HG03025 (cell line): ENCODE results near the gene PCID2.

Source experiments
- ATAC-seq: cut with Tn5 transposase; IDR thresholded peaks from one replicate; pipeline ENCODE4 v1.9.1; 2021; ENCODE audit warnings: mild to moderate bottlenecking, moderate library complexity; ENCODE audit not compliant: unreplicated experiment, low FRiP score

Gene PCID2

DNA sequence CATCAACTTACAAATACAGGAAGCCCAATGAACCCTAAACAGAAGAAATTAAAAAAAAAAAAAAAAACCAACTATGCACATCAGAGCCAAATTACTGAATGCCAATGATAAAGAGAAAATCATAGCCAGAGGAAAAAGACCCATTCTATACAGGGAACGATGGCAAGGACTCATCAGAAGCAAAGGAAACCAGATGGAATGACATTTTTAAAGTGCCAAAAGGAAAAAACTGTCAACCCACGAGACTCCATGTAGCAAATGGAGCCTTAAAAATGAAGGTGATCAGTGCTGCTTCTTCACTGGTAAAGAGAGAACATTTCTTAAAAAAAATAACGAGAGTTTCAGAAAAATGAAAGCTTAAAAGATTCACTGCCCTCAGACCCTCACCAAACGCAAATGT lies 18.3 kb downstream of the PCID2 start:
- ATAC-seq: no peak

DNA sequence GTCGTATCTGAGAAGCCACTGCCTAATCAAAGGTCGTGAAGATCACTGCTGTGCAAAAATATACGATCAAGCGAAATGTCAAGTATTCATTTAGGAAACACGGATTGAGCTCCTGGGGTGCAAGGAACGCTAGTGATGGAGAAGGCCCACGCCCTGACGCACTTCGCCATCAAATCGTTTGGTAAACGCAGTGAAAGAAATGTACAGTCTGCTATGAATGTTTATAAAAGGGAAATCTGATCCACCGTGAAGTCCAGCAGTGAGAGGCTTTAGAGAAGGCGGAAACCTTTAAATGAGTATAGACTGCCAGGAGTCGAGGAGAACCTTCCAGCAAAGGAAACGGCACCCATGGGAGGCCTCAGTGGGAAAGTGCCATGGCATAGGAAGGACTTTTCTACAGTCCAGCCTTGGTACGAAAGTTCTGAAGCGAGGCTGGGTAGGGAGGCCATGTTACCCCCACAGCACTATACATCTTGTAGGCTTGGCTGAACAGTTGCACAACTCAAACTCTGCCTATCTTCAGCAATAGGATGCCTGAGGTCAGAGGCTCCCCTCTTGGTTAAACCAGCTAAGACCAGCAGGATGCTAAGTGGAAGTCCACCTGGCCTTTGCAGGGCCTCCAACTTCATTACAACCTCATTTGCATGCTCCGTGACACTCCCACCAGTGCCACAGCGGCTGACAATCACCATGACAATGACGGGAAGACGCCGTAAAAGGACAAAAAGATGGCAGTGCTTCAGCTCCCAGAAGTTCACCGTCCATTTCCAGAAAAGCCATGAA lies 20.4 kb downstream of the PCID2 start:
- no peak for ATAC-seq

DNA sequence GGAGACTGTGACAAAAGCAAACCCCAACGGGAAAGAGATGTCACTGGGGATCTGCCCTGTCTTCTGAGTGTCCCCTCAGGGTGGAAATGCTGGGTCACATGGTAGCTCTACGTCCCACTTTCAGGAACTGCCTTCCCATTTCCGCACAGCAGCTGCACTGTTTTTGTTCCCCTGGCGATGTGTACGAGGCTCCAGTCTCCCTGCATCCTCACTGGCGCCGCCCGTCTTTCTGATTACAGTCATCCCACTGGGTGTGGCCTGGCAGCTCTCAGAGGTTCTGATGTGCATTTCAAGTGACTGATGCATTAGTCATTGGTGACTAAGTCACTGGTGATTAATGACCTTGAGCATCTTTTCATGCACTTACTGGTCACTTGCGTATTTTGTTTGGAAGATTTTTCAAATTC lies 21.2 kb downstream of the PCID2 start:
- no peak for ATAC-seq

DNA sequence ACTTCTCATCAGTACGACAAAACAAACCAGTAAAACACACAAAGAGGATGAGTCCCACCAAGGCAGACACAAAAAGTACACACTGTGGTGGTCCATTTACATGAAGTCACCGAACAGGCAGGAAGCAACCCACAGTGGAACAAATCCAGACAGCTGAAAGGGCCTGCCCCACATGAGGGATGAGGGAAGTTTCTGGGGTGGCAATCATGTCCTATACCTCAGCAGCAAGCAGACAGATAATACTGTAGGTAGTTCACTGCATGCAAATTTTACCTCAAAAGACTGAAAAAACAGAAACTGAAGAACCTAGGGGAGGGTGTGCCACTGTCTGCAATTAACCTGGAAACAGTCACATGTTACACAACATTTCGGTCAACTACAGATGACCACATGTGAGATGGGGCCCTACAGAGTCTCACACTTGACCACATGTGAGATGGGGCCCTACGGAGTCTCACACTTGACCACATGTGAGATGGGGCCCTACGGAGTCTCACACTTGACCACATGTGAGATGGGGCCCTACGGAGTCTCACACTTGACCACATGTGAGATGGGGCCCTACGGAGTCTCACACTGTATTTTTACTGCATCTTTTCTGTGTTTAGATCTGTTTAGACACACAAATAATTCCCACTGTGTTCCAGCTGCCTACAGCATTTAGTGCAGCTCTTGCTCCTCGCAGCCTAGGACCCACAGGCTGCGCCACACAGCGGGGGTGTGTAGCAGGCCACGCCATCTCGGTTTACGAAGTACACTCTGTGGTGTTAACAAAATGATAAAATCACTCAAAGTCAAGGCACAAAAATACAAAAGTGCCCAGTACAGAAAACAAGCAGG lies 22.2 kb downstream of the PCID2 start:
- ATAC-seq: peak; percentile 87

DNA sequence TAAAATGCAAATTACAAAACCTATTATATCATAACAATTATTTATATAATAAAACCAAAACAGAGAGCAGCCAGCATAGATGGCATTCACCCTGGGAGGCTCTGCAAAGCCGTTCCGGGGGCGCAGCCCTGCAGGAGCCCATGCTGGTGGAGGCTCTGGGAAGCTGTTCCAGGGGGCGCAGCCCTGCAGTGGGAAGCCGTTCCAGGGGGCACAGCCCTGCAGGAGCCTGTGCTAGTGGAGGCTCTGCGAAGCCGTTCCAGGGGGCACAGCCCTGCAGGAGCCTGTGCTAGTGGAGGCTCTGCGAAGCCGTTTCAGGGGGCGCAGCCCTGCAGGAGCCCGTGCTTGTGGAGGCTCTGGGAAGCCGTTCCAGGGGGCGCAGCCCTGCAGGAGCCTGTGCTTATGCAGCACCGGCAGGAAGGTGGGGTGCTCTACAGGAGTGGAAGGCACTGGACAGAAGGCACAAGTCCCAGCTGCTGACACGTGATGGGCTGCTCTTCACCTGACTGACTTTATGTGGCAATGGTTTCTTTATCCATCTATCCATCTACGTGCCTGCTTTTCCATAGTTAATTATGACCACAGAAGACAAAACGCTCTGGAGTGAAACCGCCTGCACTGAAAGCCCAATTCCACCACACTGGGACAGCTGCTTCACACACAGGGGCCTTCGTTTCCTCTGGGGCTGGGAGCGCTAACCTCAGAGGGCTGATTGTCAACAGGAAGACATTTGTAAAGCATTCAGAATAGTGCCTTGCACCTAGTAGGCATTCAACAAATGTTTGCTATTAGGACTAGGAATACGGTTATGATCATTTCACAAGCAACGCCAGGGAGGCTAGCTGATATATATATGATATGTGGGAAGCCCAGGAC lies 23.7 kb downstream of the PCID2 start:
- no peak for ATAC-seq

DNA sequence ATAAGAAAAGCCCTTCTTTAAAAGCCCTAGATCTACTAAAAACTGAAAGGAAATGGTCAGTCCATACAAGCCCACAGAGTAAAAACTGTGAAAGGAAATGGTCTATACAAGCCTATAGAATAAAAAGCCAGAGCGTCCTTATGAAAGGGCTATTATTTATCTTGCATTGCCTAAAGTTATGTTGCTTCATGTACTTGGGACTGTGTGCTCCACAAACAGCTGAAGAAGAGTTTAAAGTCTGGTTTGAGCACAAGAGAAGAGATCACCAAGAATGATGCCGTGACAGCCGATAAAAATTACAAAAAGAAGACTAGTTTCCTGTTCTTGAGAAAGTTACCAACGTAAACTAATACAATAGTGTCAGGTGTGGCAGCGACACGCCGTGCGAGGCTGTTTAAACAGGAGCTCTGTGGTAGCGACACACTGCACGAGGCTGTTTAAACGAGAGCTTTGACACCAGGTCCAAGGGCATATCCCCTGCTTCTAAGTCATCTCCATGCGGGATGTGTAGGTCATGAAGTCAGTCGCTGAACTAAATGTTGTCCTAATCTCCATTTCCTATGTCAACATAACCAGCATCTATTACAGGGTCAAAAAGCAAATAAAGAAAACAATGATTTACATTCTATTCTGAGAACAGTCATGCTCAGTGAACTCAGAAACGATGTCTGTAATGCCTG lies 24.9 kb downstream of the PCID2 start:
- ATAC-seq: no peak

DNA sequence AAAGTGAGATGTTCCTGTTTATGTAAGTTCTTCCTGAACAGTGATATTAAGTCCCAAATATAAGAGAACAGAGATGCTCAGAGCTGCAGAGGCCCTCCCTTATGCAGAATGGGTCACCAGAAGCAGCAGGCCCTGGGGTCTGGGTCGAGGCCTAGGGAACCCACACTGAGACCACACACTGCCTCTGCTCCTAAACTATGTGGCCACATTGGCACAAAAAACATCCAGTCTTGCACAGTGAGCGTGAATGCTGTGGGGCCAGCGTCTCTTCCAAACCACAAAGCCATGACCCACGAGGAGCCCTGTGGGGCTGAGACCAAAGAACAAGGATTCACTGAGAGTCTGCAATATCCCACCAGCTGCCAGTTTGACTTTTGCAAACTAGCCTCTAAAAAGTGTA lies 26.4 kb downstream of the PCID2 start:
- no peak for ATAC-seq

DNA sequence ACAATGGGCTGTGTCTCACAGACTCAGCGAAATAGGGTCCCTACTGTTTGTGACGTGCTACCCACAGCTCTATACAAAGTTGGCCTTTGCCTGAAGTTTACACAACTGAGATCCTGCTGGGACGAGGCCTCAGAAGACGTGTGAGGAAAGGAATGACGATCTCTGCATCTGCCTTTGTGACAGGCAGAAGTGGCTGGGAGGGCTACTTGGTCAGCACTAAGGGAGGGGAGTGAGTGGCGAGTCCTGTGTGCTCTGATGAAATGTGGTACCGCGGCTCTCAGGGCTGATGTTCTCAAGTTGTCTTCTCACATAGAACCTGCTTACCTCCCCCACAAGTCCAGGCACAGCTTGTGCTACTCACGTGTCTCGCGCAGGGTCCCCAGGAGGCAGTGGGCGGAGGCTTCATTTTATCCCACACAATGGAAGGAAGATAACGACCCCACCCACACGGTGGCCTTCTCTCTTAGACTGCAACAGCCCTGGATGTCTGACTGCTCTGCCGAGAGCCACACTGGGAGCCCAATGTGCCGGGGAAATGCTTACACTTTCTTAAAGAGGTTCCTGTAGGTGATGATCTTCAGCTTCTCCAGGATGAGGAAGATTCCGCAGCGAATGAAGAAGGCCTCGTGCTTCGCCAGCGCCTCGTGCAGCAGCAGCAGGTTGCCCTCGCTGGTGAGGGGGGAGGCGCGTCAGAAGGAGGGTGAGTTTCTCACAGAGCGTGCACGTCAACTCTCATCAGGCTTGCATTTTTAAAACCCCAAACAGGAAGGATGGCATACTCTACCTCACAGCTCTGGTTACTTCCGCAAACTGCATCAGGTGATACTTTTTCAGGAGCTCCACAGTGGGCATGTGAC lies 28.9 kb downstream of the PCID2 start:
- ATAC-seq: no peak

DNA sequence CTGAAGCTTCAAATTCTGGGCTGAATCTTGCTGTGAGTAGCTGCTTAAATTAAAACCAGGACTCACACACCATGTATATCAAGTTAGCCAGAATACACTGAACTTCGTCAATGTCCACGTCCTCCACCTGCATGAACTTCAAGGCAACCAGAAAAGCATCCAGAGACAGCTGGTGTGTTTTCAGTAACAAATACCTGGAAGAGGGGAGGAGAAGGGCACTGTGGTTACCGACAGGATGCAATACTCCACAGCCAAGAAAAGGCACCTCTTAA lies 29.6 kb downstream of the PCID2 start:
- no peak for ATAC-seq

DNA sequence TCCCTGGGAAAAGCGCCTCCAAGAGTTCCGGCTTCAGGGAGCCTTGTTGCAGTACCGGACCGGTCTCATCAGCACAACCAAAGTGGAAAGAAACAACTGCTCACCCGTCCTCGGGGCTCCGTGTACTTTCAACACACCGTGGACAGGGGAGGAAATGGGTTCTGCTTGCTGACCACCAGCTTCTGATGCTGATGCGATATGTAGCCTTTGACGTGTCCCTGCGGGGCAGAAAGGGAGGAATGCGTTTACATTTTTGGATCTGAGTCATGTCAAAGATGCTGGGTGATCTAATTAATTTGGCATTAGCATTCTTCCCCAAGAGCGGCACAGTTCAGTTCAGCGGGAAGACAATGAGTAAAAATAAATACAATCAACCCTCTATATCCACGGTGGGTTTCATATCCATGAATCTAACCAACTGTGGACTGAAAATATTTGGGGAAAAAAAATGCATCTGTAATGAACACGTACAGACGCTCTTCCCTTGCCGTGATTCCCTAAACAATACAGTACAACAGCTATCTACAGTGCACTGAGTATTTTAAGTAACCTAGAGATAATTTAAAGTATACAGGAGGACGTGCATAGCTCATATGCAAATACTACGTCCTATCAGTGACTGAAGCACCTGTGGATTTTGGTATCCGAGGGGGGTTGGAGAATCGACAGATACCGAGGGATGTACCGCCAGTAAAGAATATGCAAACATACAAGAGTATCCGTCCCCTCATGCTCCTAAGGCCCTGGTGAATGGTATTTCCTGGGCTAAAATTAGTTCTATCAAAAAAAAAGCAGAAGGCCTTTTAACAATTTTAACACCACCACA lies 30.2 kb downstream of the PCID2 start:
- ATAC-seq: no peak

DNA sequence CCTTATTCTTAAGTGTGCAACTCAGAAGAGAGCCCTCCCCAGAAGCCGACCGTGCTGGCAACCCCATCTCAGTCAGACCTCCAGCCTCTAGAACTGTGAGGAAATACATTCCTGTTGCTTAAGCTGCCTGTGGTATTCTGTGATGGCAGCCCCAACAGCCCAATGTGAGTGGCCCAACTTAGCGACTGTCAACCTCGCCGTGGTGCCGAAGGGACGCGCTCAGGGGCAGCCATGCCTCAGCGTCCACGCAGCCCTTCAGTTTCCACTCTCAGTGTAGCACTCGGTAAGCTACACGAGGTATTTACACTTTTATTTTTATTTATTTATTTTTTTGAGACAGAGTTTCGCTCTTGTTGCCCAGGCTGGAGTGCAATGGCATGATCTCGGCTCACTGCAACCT lies 31.6 kb downstream of the PCID2 start:
- ATAC-seq: no peak

DNA sequence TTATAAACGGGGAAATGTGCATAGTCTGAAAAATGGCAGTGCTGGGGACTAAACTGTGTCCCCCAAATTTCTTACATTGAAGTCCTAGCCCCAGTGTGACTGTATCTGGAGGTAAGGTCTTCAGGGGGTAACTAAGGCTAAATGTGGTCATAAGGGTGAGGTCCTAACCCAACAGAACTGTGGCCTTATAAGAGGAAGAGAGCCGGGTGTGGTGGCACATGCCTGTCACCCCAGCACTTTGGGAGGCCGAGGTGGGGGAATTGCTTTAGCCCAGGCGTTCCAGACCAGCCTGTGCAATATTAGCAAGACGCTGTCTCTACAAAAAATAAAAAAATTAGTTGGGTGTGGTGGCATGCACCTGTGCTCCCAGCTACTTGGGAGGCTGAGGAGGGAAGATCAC lies 32.2 kb downstream of the PCID2 start:
- no peak for ATAC-seq

DNA sequence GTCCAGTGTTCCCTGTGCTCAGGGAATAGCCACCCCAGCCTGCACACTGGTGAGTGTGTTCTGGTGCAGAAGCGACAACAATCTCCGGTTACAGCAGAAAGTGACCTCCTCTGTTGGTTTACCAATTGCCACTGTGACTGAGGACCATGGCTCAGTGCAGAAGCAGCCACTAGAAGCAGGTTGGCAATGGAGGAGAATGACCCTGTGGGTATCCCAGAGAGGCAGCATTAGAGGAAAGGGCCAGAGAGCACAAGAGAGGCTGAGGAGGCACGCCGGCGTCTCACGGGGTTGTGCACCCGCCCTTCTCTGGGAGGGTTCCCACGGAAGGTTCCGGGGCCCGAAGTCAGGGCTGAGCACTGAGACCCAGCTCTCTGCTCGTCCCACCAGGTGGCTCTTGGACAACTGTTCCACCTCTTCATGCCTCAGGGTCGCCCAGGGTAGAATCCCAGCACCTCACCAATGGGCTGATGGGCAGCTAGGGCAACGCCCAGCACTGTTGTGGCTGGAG lies 36.0 kb downstream of the PCID2 start:
- ATAC-seq: no peak

DNA sequence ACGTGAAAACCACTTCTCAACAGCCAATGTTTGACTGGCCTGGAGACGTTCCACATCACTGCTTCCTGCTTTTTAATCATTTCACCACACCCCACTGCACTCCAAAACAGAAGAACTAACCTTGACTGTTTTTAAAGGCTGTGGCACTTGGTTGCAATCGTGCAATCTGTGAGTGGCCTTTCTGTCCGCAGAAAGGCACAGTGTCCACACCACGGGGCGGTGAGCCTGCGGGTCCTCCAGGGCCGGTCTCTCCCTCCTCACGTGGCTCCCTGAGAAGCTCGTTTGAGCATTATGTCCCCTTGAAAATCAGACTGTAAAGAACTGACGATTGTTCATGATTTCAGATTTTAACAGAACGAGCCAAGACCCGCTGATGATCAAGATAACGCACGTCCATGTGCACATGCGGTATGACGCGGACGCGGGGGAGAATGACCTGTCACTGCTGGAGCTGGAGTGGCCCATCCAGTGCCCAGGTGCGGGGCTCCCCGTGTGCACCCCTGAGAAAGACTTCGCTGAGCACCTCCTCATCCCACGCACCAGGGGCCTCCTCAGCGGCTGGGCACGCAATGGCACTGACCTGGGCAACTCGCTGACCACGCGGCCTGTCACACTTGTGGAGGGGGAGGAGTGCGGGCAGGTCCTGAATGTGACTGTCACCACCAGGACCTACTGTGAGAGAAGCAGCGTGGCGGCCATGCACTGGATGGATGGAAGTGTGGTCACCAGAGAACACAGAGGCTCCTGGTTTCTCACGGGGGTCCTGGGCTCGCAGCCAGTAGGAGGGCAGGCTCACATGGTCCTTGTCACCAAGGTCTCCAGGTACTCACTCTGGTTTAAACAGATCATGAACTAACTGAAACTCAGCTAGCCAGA lies 37.0 kb downstream of the PCID2 start:
- ATAC-seq: no peak

DNA sequence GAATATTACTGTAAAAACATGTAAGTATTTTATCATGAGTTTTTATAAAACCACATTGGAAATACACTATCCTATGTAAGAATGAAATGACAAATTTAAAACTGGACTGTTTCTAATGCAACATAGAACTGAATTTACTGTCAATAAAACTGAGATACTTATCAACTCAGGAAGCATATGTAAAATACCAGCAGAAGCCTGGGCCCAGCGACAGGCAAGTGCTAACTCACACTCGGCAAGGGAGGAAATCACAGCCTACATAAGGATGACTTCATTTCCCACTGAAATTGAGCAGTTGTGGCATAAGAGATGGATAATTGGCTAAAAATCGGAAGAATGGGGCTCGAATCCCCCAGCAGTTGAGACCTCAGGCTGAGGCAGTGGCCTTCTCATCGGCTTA lies 38.0 kb downstream of the PCID2 start:
- ATAC-seq: no peak

DNA sequence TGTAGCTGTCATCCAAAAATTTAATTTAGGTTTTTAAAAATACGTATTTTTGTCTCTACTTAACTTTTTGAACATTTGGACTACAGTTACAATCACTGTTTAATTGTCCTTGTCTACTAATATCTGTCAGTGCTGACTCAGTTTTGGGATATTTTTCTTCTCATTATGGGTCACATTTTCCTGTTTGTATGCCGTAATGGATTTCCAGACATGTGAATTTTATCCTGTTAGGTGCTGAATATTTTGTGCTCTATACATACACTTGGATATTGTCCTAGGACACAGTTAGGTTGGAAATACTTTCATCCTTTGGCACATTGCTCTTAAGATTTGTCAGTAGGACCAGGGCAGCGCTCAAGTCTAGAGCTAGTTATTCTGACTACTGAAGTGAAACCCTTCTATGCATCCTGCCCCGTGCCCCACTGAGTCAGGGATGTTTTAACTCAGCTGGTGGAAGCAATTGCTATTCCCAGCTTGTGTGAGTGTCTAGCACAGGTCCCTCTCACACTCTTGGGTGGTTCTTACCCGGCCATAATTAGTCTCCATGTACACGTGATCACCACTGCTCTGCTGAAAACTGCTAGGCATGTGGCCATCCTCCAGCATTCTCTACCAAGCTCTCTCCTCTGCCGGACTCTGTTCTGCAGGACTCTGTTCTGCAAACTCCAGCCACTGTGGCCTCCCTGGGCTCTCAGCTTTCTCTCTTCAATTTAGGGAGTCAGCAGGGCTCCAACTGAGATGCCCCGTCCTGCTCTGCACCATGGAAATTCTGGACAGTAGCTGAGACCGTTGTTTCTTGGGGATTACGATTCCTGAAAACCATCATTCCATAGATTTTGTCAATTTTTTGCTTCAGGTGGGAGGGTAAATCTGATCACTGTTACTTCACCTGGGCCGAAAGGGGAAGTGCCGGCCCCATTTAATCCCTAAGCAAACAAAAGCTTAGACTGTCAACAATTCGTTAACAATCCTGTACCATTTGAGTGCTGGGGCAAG lies 38.9 kb downstream of the PCID2 start:
- no peak for ATAC-seq

DNA sequence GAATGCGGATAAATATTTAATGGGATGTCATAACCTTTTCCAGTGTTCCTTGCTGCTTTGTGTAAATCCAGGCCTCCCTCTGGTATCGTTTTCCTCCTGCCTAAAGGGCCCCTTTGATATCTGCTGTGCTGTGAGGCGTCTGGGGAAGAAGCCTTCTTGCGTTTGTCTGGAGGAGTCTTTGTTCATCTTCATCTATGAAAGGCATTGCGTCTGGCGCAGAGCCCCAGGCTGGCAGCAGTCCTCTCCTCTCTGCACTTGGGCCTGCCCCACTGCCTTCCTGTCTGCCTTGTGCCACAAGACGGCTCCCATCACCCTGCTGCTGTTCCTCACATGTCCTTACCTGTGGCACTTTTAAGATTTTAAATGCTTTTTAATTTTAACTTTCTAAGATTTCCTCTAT lies 40.3 kb downstream of the PCID2 start:
- ATAC-seq: no peak
